H1 (cell line): ENCODE measurements around the gene ANKRD13B. TPM values are rescaled to one million over a fixed set of nuclear protein-coding genes. Genes with fewer than 3 reads are reported as not detected.

Experiments used
- ATF3 ChIP-seq: IDR thresholded peaks from 2 replicates; pipeline ENCODE4 v1.6.1; 2011; ENCODE audit warnings: low read depth, mild to moderate bottlenecking, low read length; ENCODE audit not compliant: insufficient read depth
- BACH1 ChIP-seq: IDR thresholded peaks from 2 replicates; pipeline ENCODE4 v1.6.1; 2012; ENCODE audit warnings: low read length, improper control_type of control experiment
- BRCA1 ChIP-seq: IDR thresholded peaks from 2 replicates; pipeline ENCODE4 v1.6.1; 2012; ENCODE audit warnings: low read depth, low read length, improper control_type of control experiment
- CBX5 ChIP-seq: fragments of 300-800, 300-1000 bp; sonication (generic); IDR thresholded peaks from 2 replicates; pipeline ENCODE4 v1.7.1; 2016; ENCODE audit warnings: antibody characterized with exemption, low read length, low read depth
- CEBPB ChIP-seq: IDR thresholded peaks from 2 replicates; pipeline ENCODE4 v1.6.1; 2012; ENCODE audit warnings: low read depth, low read length
- CHD1 ChIP-seq: IDR thresholded peaks from 2 replicates; pipeline ENCODE4 v1.6.1; 2012; ENCODE audit warnings: low read depth, low read length, improper control_type of control experiment
- CHD2 ChIP-seq: IDR thresholded peaks from 2 replicates; pipeline ENCODE4 v1.6.1; 2012; ENCODE audit warnings: low read length, improper control_type of control experiment
- CTBP2 ChIP-seq: IDR thresholded peaks from 2 replicates; pipeline ENCODE4 v1.7.0; 2011; ENCODE audit warnings: borderline replicate concordance, mild to moderate bottlenecking, moderate library complexity, mixed read lengths, low read length; ENCODE audit not compliant: insufficient read depth, insufficient read length
- CTCF ChIP-seq, 3 experiments: IDR thresholded peaks; 1 replicate in 2 of 3; 2 replicates in 1 of 3; pipeline versions ENCODE4 v1.5.1 to v1.6.1; 2011; ENCODE audit warnings: low read length in 3 of 3, mild to moderate bottlenecking in 3 of 3, inconsistent platforms in 2 of 3, low read depth in 1 of 3, moderate library complexity in 1 of 3; ENCODE audit not compliant: insufficient read depth in 1 of 3; ENCODE audit errors: control extremely low read depth in 1 of 3
- GTF2F1 ChIP-seq: IDR thresholded peaks from 2 replicates; pipeline ENCODE4 v1.6.1; 2012; ENCODE audit warnings: low read depth, low read length, improper control_type of control experiment, borderline replicate concordance
- HDAC6 ChIP-seq: IDR thresholded peaks from one replicate; pipeline ENCODE4 v1.7.1; 2012; ENCODE audit warnings: low read depth, mild to moderate bottlenecking, inconsistent platforms, low read length, moderate library complexity
- KDM1A ChIP-seq: fragments of 200-600, 300-600 bp; sonication (generic); IDR thresholded peaks from 2 replicates; pipeline ENCODE4 v1.7.1; 2016; ENCODE audit warnings: mild to moderate bottlenecking, low read length, borderline replicate concordance
- KDM4A ChIP-seq: IDR thresholded peaks from one replicate; pipeline ENCODE4 v1.7.1; 2012; ENCODE audit warnings: low read depth, mild to moderate bottlenecking, moderate library complexity, low read length, inconsistent platforms; ENCODE audit not compliant: severe bottlenecking
- POLR2AphosphoS5 ChIP-seq: IDR thresholded peaks from 2 replicates; pipeline ENCODE4 v1.6.1; 2011; ENCODE audit warnings: low read depth, low read length
- POU5F1 ChIP-seq: IDR thresholded peaks from 2 replicates; pipeline ENCODE4 v1.6.1; 2011; ENCODE audit warnings: low read depth, mild to moderate bottlenecking, low read length, moderate library complexity
- RXRA ChIP-seq: IDR thresholded peaks from 2 replicates; pipeline ENCODE4 v1.6.1; 2011; ENCODE audit warnings: low read depth, mild to moderate bottlenecking, low read length, moderate library complexity; ENCODE audit not compliant: insufficient read depth
- SIX5 ChIP-seq: IDR thresholded peaks from 2 replicates; pipeline ENCODE4 v1.6.1; 2011; ENCODE audit warnings: mild to moderate bottlenecking, low read depth, low read length
- SP4 ChIP-seq: IDR thresholded peaks from 2 replicates; pipeline ENCODE4 v1.6.1; 2012; ENCODE audit warnings: low read length, inconsistent platforms
- TAF1 ChIP-seq: IDR thresholded peaks from 2 replicates; pipeline ENCODE4 v1.6.1; 2011; ENCODE audit warnings: mild to moderate bottlenecking, low read depth, low read length
- YY1 ChIP-seq: IDR thresholded peaks from 2 replicates; pipeline ENCODE4 v1.6.1; 2011; ENCODE audit warnings: low read depth, mild to moderate bottlenecking, low read length
- ZNF274 ChIP-seq: IDR thresholded peaks from 2 replicates; pipeline ENCODE4 v1.7.0; 2012; ENCODE audit warnings: low read length, borderline replicate concordance; ENCODE audit errors: extremely low read depth
- polyA plus RNA-seq, 7 experiments: library from polyadenylated mRNA; depleted of rRNA in 3 of 7; stranded (reverse) in 5 of 7; unstranded in 2 of 7; fragments of >200 nt in 5 of 7; fragments of 200-250 nt in 2 of 7; gene quantifications; 1 replicate in 5 of 7; 2 replicates in 1 of 7; 4 replicates in 1 of 7; pipeline versions ENCODE4 v1.2.1 to v1.2.3, GENCODE V29; 2011 to 2013; ENCODE audit warnings: missing spikeins in 2 of 7, mixed read lengths in 2 of 7
- total RNA-seq: library from RNA; stranded (reverse); fragmentation: NEBNext Ultra II Directional; extraction: Animal tissue kit (Norgen Biotek cat#: 25700); gene quantifications from 2 replicates; pipeline ENCODE4 v1.2.1, GENCODE V29; 2021

The ANKRD13B gene
- total and polyA plus RNA-seq, 2 of the 8 experiments (the other 6 are each of a cell fraction or from before 2014, with no cell fraction given) = 16.4 to 48.5 TPM

GRCh38 chr17:29567554-29568330 lies 25.2 kb upstream of the ANKRD13B start (continued):
- TF ChIP-seq POLR2AphosphoS5 (no peak), POU5F1 (no peak), CHD2 (no peak), KDM4A (peak; percentile 45), ZNF274 (no peak), GTF2F1 (no peak), CTCF (IDR thresholded peaks at IDR 0.05; ENCODE audit: control extremely low read depth in 1 of 3, insufficient read depth in 1 of 3, low read depth in 1 of 3, low read length in 3 of 3) (peak in 2 of 3 experiments; percentile 17 to 27; a peak in 3 of 4 replicates), CEBPB (no peak), SP4 (no peak), HDAC6 (no peak), RXRA (no peak), TAF1 (0 out of 2 replicates have a peak, but pooled peaks have one; percentile 2), BRCA1 (no peak), SIX5 (no peak), CHD1 (no peak), CTBP2 (no peak), YY1 (no peak), CBX5 (no peak), BACH1 (no peak), KDM1A (no peak), ATF3 (no peak)
- TF ChIP-seq, all 59 proteins: peak for 6
